ENCODE data around the gene LCE7A.

The LCE7A gene

GRCh38 chr1:152899883-152900282 lies 40.1 kb downstream of the LCE7A start:
- H3K9me3 Mint-ChIP-seq (ENCODE audit: low read depth), result no peaks in the 10 kb centered on the region
- H3K36me3 Mint-ChIP-seq, result no peaks in the 10 kb centered on the region
- H3K4me1 Mint-ChIP-seq (ENCODE audit: low read depth), result no peaks in the 10 kb centered on the region
- H3K4me3 Mint-ChIP-seq, result no peak overlapping the region
- H3K27me3 Mint-ChIP-seq, result peaks cover 12% of the 10 kb centered on the region
- no peak overlapping the region for H3K27ac Mint-ChIP-seq

DNA sequence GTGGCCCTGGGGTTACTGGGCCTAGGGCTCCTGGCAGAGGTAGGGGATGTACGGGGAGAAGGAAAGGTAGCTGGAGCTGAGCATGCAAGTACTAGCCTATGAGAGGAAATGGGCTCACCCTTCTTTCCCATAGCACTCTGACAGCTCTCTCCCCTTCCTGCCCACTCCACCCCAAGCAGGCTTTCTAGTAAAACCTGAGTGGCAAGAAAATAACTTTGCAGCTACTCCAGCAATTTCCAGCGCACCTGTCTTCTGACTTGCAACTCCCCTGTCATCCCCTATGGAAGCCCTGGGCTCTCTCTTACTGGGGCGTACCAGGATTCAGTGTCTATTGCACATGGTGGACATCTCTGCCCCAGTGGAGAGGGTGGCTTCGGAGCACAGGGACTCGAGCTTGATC lies 41.8 kb downstream of the LCE7A start:
- no peaks in the 10 kb centered on the region for H3K9me3 Mint-ChIP-seq (ENCODE audit: low read depth)
- H3K27me3 Mint-ChIP-seq, result peaks cover 15% of the 10 kb centered on the region
- no peaks in the 10 kb centered on the region for H3K4me1 Mint-ChIP-seq (ENCODE audit: low read depth)

GRCh38 chr1:152902636-152903035 lies 42.8 kb downstream of the LCE7A start:
- Mint-ChIP-seq H3K27ac (no peak overlapping the region), H3K27me3 (peaks cover 17% of the 10 kb centered on the region)

More for the DNA sequence above, 41.8 kb downstream of the LCE7A start:
- H3K36me3 Mint-ChIP-seq, result no peaks in the 10 kb centered on the region
- H3K4me3 Mint-ChIP-seq, result no peak overlapping the region
- no peak overlapping the region for H3K27ac Mint-ChIP-seq

DNA sequence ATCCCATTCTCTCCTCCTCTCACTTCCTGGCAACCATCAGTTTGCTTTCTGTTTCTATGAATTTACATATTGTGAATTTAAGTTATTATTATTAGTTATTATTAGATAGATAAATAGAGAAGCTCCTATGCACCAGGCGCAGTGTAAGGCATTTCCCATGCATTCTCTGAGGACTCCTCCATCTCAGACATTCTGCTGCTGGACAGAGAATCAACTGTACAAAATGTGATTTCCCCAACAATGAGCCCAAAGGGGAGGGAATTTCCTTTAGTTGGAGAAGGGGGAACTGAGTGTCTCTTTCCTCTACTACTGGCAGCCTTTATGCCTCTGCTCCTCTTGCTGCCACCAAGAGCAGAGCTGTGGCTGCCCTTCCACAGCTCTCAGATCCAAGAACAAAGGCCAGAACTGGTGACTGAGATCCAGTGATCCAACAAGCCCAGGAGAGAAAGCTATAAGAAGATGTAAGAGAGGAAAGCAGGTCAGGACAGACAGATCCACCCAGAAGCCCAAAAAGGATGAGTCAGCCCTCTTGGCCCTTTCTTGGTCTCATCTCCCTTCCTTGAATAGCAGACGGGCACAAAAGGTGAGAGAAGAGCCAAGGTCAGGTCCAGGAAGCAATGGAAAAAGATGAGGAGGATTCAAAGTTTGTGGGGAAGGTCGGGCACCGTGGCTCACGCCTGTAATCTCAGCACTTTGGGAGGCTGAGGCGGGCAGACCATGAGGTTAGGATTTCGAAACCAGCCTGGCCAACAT lies 45.1 kb downstream of the LCE7A start:
- Mint-ChIP-seq H3K27ac (no peak overlapping the region), H3K4me3 (no peak overlapping the region), H3K36me3 (no peaks in the 10 kb centered on the region), H3K27me3 (peaks cover 27% of the 10 kb centered on the region), H3K9me3 (ENCODE audit: low read depth) (no peaks in the 10 kb centered on the region), H3K4me1 (ENCODE audit: low read depth) (no peaks in the 10 kb centered on the region)

More at GRCh38 chr1:152902636-152903035, 42.8 kb downstream of the LCE7A start:
- H3K4me1 Mint-ChIP-seq (ENCODE audit: low read depth), result no peaks in the 10 kb centered on the region
- H3K4me3 Mint-ChIP-seq, result no peak overlapping the region
- H3K36me3 Mint-ChIP-seq, result no peaks in the 10 kb centered on the region
- H3K9me3 Mint-ChIP-seq (ENCODE audit: low read depth), result no peaks in the 10 kb centered on the region

DNA sequence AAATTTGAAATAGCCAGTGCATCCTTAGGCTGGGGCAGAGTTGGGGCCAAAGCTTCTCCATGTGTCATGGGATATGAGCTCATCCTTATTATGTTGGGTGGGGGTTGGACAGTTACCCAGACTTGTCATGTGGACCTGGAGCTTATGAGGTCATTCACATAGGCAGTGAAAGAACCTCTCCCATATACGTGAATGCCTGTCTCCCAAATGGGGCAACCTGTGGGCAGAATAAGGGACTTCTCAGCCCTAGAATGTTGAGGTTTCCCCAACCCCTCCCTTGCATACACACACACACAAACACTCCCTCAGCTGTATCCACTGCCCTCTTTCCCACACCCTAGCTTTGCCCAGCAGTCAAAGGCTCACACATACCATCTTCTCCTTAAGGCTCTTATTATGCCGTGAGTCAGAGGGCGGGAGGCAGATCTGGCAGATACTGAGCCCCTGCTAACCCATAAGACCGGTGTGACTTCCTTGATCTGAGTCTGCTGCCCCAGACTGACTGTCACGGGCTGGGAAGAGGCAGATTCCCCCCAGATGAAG lies 46.3 kb downstream of the LCE7A start:
- Mint-ChIP-seq H3K4me3 (no peak overlapping the region), H3K27ac (no peak overlapping the region)

DNA sequence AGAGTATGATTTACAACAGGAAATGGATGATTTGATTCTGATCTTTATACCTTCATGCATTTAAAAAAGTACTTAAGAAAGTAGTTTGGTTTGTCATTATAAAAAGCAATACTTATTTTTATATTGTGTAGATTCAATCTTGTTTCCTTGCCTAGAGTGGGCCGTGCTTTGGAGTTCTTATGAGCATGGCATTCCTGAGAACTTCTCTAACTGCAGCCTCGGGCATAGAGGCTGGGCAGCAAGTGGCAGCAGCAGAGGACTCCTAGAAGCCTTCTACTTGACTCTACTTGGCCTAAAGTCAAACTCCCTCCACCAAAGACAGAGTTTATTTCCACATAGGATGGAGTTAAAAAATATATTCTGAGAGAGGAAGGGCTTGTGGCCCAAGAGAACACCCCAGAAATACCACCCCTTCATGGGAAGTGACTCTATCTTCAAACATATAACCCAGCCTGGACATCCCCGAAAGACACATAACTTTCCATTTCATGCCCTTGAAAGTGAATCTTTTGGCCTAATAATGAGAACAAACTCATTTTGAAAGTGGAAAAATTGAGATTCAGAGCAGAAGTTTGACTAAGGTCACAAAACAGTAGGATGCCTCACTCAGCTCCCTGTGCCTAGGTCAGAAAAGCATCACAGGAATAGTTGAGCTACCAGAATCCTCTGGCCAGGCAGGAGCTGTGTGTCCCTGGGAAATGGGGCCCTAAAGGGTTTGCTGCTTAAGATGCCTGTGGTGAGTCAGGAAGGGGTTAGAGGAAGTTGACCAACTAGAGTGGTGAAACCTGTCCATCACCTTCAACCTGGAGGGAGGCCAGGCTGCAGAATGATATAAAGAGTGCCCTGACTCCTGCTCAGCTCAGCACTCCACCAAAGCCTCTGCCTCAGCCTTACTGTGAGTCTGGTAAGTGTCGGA lies 48.1 kb downstream of the LCE7A start, which contains the start of gene IVL:
Gene IVL, plus strand, starts transcription at position 861 of the 916 bp plus-strand sequence. CDS start 1,252 bp downstream, outside the sequence.
- H3K9me3 Mint-ChIP-seq (ENCODE audit: low read depth), result no peaks in the 10 kb centered on the region
- H3K36me3 Mint-ChIP-seq, result no peaks in the 10 kb centered on the region
- no peaks in the 10 kb centered on the region for H3K4me1 Mint-ChIP-seq (ENCODE audit: low read depth)
- no peak within 1 kb of the TSS for H3K4me3 Mint-ChIP-seq
- peaks cover 31% of the 10 kb centered on the region for H3K27me3 Mint-ChIP-seq
- no peak within 1 kb of the TSS for H3K27ac Mint-ChIP-seq

More for the DNA sequence above, 46.3 kb downstream of the LCE7A start:
- H3K4me1 Mint-ChIP-seq (ENCODE audit: low read depth), result no peaks in the 10 kb centered on the region
- no peaks in the 10 kb centered on the region for H3K9me3 Mint-ChIP-seq (ENCODE audit: low read depth)
- H3K27me3 Mint-ChIP-seq, result peaks cover 29% of the 10 kb centered on the region
- no peaks in the 10 kb centered on the region for H3K36me3 Mint-ChIP-seq

- H3K36me3 Mint-ChIP-seq, result no peaks in the 10 kb centered on the region
- no peak overlapping the region for H3K4me3 Mint-ChIP-seq
- H3K27ac Mint-ChIP-seq, result no peak overlapping the region
- H3K4me1 Mint-ChIP-seq (ENCODE audit: low read depth), result no peaks in the 10 kb centered on the region
- H3K9me3 Mint-ChIP-seq (ENCODE audit: low read depth), result no peaks in the 10 kb centered on the region
- peaks cover 26% of the 10 kb centered on the region for H3K27me3 Mint-ChIP-seq
These were observed 49.4 kb downstream of the LCE7A start for GRCh38 chr1:152909206-152909605.
